Suprapubic skin (tissue), 4 donors: ENCODE data around the gene TMEM214.

Experiments used
- CTCF ChIP-seq, 2 donors: fragments of 200-600 bp in 1 of 2; fragments of 450-650 bp in 1 of 2; sonication (generic) in 1 of 2; IDR thresholded peaks; one replicate each; pipeline ENCODE4 v1.5.1; 2016 to 2019; ENCODE audit warnings: antibody characterized with exemption in 2 of 2, mild to moderate bottlenecking in 1 of 2, moderate library complexity in 1 of 2
- EP300 ChIP-seq: sonication (generic); formaldehyde crosslinking; IDR thresholded peaks from one replicate; pipeline ENCODE4 v1.6.1; 2017; ENCODE audit warnings: antibody characterized with exemption
- POLR2A ChIP-seq, 2 donors: fragments of 450-650 bp; IDR thresholded peaks; one replicate each; pipeline ENCODE4 v1.6.1; 2017; ENCODE audit warnings: antibody characterized with exemption in 2 of 2, mild to moderate bottlenecking in 2 of 2, moderate library complexity in 2 of 2
- POLR2AphosphoS5 ChIP-seq, 3 donors: sonication (generic); formaldehyde crosslinking; IDR thresholded peaks; one replicate each; pipeline ENCODE4 v1.6.1; 2017; ENCODE audit warnings: antibody characterized with exemption in 3 of 3

GRCh38 chr2:27013738-27014137, 19.0 kb upstream of the TMEM214 start:
- TF ChIP-seq CTCF (IDR thresholded peaks at IDR 0.05) (no peak), EP300 (no peak), POLR2AphosphoS5 (IDR thresholded peaks at IDR 0.05) (no peak), POLR2A (IDR thresholded peaks at IDR 0.05) (no peak)
